K562 (cell line): ENCODE results near the gene STX12. TPM values are rescaled to one million over a fixed set of nuclear protein-coding genes. Genes with fewer than 3 reads are reported as not detected.

Source experiments
- C11orf30 ChIP-seq: fragments of 450-650 bp; IDR thresholded peaks from 2 replicates; pipeline ENCODE4 v1.6.1; 2016; ENCODE audit warnings: low read depth, mild to moderate bottlenecking
- CCAR2 ChIP-seq: fragments of 200-400 bp; formaldehyde crosslinking; IDR thresholded peaks from 2 replicates; pipeline ENCODE4 v1.6.1; 2017; ENCODE audit warnings: mild to moderate bottlenecking, low read depth, low read length
- CHD7 ChIP-seq: fragments of 200-600 bp; sonication (generic); IDR thresholded peaks from one replicate; pipeline ENCODE4 v1.6.1; 2012; ENCODE audit warnings: mild to moderate bottlenecking, low read depth, low read length, inconsistent platforms
- CREM ChIP-seq: IDR thresholded peaks from 2 replicates; pipeline ENCODE4 v1.6.1; 2014; ENCODE audit warnings: antibody characterized with exemption, low read depth
- DIDO1 ChIP-seq: fragments of 450-650 bp; IDR thresholded peaks from 2 replicates; pipeline ENCODE4 v1.6.1; 2016; ENCODE audit warnings: low read depth, missing biosample characterization, missing genetic modification characterization
- ETV6 ChIP-seq, 3 experiments: fragments of 150-350 bp in 1 of 3; sonication (generic) in 1 of 3; formaldehyde crosslinking in 1 of 3; IDR thresholded peaks; 2 replicates each; pipeline versions ENCODE4 v1.6.1 to v1.8.0; 2014 to 2022; ENCODE audit warnings: borderline replicate concordance in 2 of 3, low read depth in 2 of 3, antibody characterized with exemption in 1 of 3, low read length in 1 of 3, mild to moderate bottlenecking in 1 of 3, missing genetic modification reagents in 1 of 3
- HMBOX1 ChIP-seq: sonication (generic); IDR thresholded peaks from 2 replicates; pipeline ENCODE4 v1.6.1; 2016
- KAT8 ChIP-seq: fragments of 450-650 bp; IDR thresholded peaks from 2 replicates; pipeline ENCODE4 v1.6.1; 2016; ENCODE audit warnings: low read depth, mild to moderate bottlenecking
- NR3C1 ChIP-seq: sonication (generic); formaldehyde crosslinking; IDR thresholded peaks from 2 replicates; pipeline ENCODE4 v1.8.1; 2022; ENCODE audit warnings: missing genetic modification reagents
- PYGO2 ChIP-seq: fragments of 450-650 bp; IDR thresholded peaks from 2 replicates; pipeline ENCODE4 v1.6.1; 2016; ENCODE audit warnings: mild to moderate bottlenecking, missing genetic modification characterization, moderate library complexity, missing compliant biosample characterization
- ZNF77 ChIP-seq: fragments of 250-450 bp; sonication (Bioruptor Pico); IDR thresholded peaks from 2 replicates; pipeline ENCODE4 v1.5.0; 2020
- polyA plus RNA-seq, 8 experiments: library from polyadenylated mRNA; depleted of rRNA in 4 of 8; stranded (reverse) in 5 of 8; unstranded in 3 of 8; fragments of >200 nt; fragmentation: Nextera tagmentation in 2 of 8; fragmentation: Illumina TruSeq in 1 of 8; extraction: Ambion mirVana in 2 of 8; extraction: Trizol in 1 of 8; gene quantifications; 2 replicates each; pipeline versions ENCODE4 v1.2.1 to v1.2.3, GENCODE V29; 2011 to 2014; ENCODE audit warnings: inconsistent platforms in 1 of 8, missing spikeins in 1 of 8
- total RNA-seq, 7 experiments: library from RNA; depleted of rRNA in 6 of 7; stranded (reverse); fragments of >200 nt in 6 of 7; fragmentation: Illumina TruSeq in 2 of 7; extraction: Trizol in 2 of 7; gene quantifications; 2 replicates each; pipeline versions ENCODE4 v1.2.1 to v1.2.3, GENCODE V29; 2011 to 2021; ENCODE audit warnings: low replicate concordance in 1 of 7
- TF ChIP-seq, protein P1 (sequence below): fragments of 250-450 bp; sonication (Bioruptor Pico); IDR thresholded peaks from 2 replicates; pipeline ENCODE4 v1.9.0; 2021; ENCODE audit warnings: mild to moderate bottlenecking, inconsistent platforms

Gene STX12
- total and polyA plus RNA-seq, 9 of the 15 experiments (the other 6 are each of a cell fraction or from before 2014, with no cell fraction given) = 16.9 to 31.3 (median 25.7) TPM

DNA sequence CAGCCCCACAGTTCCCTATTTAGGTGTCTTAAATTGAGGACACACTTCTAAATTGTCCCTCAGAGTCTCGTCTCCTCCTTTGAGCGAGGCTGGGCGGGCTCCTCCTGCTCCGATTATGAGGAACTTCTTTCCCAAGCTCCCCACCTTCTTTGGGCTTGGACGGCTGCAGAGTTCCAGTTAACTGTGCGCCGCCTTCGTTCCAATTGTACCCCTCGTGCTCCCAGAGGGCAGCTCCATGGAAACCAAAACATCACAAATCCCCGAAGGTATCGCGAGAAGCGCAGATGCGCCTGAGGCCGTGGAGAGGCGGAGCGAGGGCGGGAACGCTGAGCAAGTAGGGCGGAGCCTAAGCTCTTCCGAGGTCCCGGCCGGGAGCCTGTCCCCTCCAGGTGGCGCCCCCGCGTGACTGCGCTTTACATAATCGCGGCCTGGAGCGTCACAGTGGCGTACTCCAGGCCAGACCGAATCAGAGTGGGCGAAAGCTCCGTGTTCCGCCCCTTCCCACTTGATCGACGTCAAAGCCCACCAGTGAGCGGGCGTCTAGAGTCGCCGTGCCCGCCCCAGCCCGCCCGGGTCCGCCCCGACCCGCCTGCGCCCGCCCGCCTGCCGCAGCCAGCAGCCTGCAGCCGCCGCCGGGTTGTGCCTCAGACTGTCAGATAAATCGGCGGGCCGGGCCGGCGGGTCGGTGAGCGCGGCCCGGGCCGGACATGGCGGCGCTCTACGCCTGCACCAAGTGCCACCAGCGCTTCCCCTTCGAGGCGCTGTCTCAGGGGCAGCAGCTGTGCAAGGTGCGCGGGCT, 47.4 kb upstream of the STX12 start, which contains the start of gene FAM76A (continued):
- TF ChIP-seq, protein P1, sequence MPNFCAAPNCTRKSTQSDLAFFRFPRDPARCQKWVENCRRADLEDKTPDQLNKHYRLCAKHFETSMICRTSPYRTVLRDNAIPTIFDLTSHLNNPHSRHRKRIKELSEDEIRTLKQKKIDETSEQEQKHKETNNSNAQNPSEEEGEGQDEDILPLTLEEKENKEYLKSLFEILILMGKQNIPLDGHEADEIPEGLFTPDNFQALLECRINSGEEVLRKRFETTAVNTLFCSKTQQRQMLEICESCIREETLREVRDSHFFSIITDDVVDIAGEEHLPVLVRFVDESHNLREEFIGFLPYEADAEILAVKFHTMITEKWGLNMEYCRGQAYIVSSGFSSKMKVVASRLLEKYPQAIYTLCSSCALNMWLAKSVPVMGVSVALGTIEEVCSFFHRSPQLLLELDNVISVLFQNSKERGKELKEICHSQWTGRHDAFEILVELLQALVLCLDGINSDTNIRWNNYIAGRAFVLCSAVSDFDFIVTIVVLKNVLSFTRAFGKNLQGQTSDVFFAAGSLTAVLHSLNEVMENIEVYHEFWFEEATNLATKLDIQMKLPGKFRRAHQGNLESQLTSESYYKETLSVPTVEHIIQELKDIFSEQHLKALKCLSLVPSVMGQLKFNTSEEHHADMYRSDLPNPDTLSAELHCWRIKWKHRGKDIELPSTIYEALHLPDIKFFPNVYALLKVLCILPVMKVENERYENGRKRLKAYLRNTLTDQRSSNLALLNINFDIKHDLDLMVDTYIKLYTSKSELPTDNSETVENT (CRISPR knock-in tag) = no peak
- TF ChIP-seq CCAR2 = no peak
- TF ChIP-seq CREM = peak; percentile 99
- peak; percentile 36; the same call in 1 of the 2 replicates for TF ChIP-seq C11orf30
- 0 out of 2 replicates have a peak, but pooled peaks have one; percentile 56 for TF ChIP-seq PYGO2
- no peak for TF ChIP-seq KAT8
- no peak for TF ChIP-seq DIDO1 (tag)
- TF ChIP-seq ETV6 (IDR thresholded peaks at IDR 0.05; ENCODE audit: borderline replicate concordance in 1 of 2, low read depth in 2 of 2, low read length in 1 of 2) = no peak
- TF ChIP-seq ETV6 (CRISPR knock-in tag; IDR thresholded peaks at IDR 0.05; ENCODE audit: borderline replicate concordance) = no peak
- peak; percentile 49; the same call in 1 of the 2 replicates for TF ChIP-seq HMBOX1
- TF ChIP-seq NR3C1 (CRISPR knock-in tag) = no peak; the same call in 1 of the 2 replicates
- TF ChIP-seq ZNF77 (CRISPR knock-in tag) = no peak
- TF ChIP-seq CHD7 = no peak
